A673 (cell line): ENCODE data around the gene POU2F2. TPM values are rescaled to one million over a fixed set of nuclear protein-coding genes. Genes with fewer than 3 reads are reported as not detected.
A peak's percentile ranks its signal among the peaks of the same experiment; 100 is the strongest.

Experiments used
- BruUV-seq: library from RNA; stranded (reverse); fragments of 400-500 nt; replicated peaks from 2 replicates; lab custom pipeline; 2021; lab: Mats Ljungman, UMichigan
- CTCF ChIA-PET: fragments of 300-600 bp; sonication (Branson Sonifier 250); formaldehyde crosslinking; loops from one replicate; lab custom pipeline; 2022; ENCODE audit warnings: antibody characterized with exemption; lab: Charles Lee
- POLR2A ChIA-PET: fragments of 300-600 bp; sonication (Branson Sonifier 250); formaldehyde crosslinking; loops from one replicate; lab custom pipeline; 2022; ENCODE audit warnings: antibody characterized with exemption; ENCODE audit not compliant: low non-redundant PET; lab: Charles Lee
- DNase-seq: peaks from one replicate; pipeline ENCODE4 v3.0.0-alpha.2; 2015; ENCODE audit warnings: low spot score
- H3K27ac ChIP-seq: fragments of 200-600 bp; sonication (generic); 2 replicates; pipeline ENCODE4 v1.5.1; 2016; ENCODE audit warnings: mixed run types, low read depth, mild to moderate bottlenecking, mixed read lengths, antibody characterized with exemption, low read length; ENCODE audit not compliant: poor library complexity, severe bottlenecking
- H3K27me3 ChIP-seq: fragments of 200-600 bp; sonication (generic); replicated peaks from 2 replicates; pipeline ENCODE4 v1.6.1; 2017; ENCODE audit warnings: mixed run types, low read depth, mild to moderate bottlenecking, mixed read lengths, antibody characterized with exemption, low read length; ENCODE audit not compliant: insufficient read depth, poor library complexity
- H3K36me3 ChIP-seq: fragments of 200-600 bp; sonication (generic); 2 replicates; pipeline ENCODE4 v1.6.1; 2016; ENCODE audit warnings: mixed run types, mild to moderate bottlenecking, mixed read lengths, antibody characterized with exemption, low read length; ENCODE audit not compliant: insufficient read depth, poor library complexity, severe bottlenecking
- H3K4me1 ChIP-seq: fragments of 200-600 bp; sonication (generic); 2 replicates; pipeline ENCODE4 v1.6.1; 2017; ENCODE audit warnings: mixed run types, mild to moderate bottlenecking, mixed read lengths, antibody characterized with exemption, low read length; ENCODE audit not compliant: insufficient read depth, poor library complexity, severe bottlenecking
- H3K4me3 ChIP-seq: fragments of 200-600 bp; sonication (generic); 2 replicates; pipeline ENCODE4 v1.5.1; 2016; ENCODE audit warnings: low read depth, mixed run types, mild to moderate bottlenecking, mixed read lengths, low read length; ENCODE audit not compliant: poor library complexity, severe bottlenecking
- H3K9me3 ChIP-seq: fragments of 200-600 bp; sonication (generic); 2 replicates; pipeline ENCODE4 v1.6.1; 2016; ENCODE audit warnings: mixed run types, low read depth, mild to moderate bottlenecking, mixed read lengths, antibody characterized with exemption, low read length; ENCODE audit not compliant: poor library complexity, severe bottlenecking
- CTCF ChIP-seq: fragments of 300-800, 200-600 bp; sonication (generic); conservative IDR thresholded peaks from 2 replicates; pipeline ENCODE4 v1.5.1; 2017; ENCODE audit warnings: low read depth, mild to moderate bottlenecking, antibody characterized with exemption, low read length, moderate library complexity, mixed read lengths
- EZH2 ChIP-seq: fragments of 200-600 bp; sonication (generic); IDR thresholded peaks from 2 replicates; pipeline ENCODE4 v1.6.1; 2017; ENCODE audit warnings: borderline replicate concordance, low read depth, mild to moderate bottlenecking, mixed read lengths, antibody characterized with exemption, low read length; ENCODE audit not compliant: poor library complexity, severe bottlenecking
- intact Hi-C: fragments of 100-400 bp; cut with micrococcal nuclease; formaldehyde crosslinking; loops from one replicate; pipeline ENCODE4 v1.10.0; 2022; ENCODE audit not compliant: unreplicated experiment
- total RNA-seq: library from RNA; stranded (reverse); gene quantifications from 2 replicates; pipeline ENCODE4 v1.2.3, GENCODE V29; 2021

The POU2F2 gene
- total RNA-seq, 1 experiment from 2014 or later, result 2.5 TPM

GRCh38 chr19:42176990-42177685 lies 44.9 kb upstream of the POU2F2 start:
- ChIA-PET POLR2A (interaction anchor here (0.7 to 0.8 kb wide), 2 partner anchors 44 to 379 kb away, joined by 6 to 8 read pairs; no protein-coding TSS in a partner anchor), CTCF (interaction anchor here (0.6 to 1.3 kb wide), 4 partner anchors 14 to 258 kb away, joined by 3 to 7 read pairs (median 3); no protein-coding TSS in a partner anchor)
- peak; percentile 50 for TF ChIP-seq CTCF
- TF ChIP-seq EZH2, result no peak
- no peak overlapping the region for H3K27ac ChIP-seq
- H3K4me3 ChIP-seq, result peak overlapping the region; percentile 51
- peaks cover 16% of the 10 kb centered on the region for H3K4me1 ChIP-seq
- H3K27me3 ChIP-seq, result peaks cover 51% of the 10 kb centered on the region
- intact Hi-C loops, result no loop called here
- DNase-seq, result peak; percentile 88
- no TSS peak for BruUV-seq
- no peaks in the 10 kb centered on the region for H3K9me3 ChIP-seq
- no peaks in the 10 kb centered on the region for H3K36me3 ChIP-seq

DNA sequence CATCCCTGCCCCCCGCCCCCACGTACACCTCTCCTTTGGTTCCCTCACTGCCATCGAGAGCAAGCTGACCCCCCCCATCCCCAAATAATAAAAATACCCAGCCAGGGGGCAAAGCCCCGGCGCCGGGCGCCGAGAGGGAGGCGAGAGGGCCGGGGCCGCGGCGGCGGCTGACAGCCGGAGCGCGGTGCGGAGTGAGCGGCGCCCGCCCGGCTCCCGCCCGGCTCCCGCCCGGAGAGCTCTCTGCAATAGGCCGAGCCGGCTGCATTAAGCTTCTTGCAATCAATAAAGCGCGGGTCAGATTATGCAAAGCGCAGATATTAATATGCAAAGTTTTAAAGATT lies 44.4 kb upstream of the POU2F2 start:
- Histone ChIP-seq H3K36me3 (no peaks in the 10 kb centered on the region), H3K9me3 (no peaks in the 10 kb centered on the region), H3K27ac (no peak overlapping the region), H3K27me3 (peaks cover 51% of the 10 kb centered on the region), H3K4me3 (peak overlapping the region; percentile 51), H3K4me1 (peaks cover 16% of the 10 kb centered on the region)
- POLR2A ChIA-PET, result interaction anchor here (0.7 to 0.8 kb wide), 2 partner anchors 44 to 379 kb away, joined by 6 to 8 read pairs; no protein-coding TSS in a partner anchor
- CTCF ChIA-PET, result interaction anchor here (0.6 to 1.3 kb wide), 5 partner anchors 15 to 259 kb away, joined by 3 to 7 read pairs (median 3); no protein-coding TSS in a partner anchor
- intact Hi-C loops, result no loop called here
- no peak for DNase-seq
- no TSS peak for BruUV-seq
- TF ChIP-seq EZH2, result no peak

GRCh38 chr19:42175952-42176648 lies 43.9 kb upstream of the POU2F2 start:
- intact Hi-C loops, result no loop called here
- Histone ChIP-seq H3K4me3 (peak overlapping the region; percentile 51), H3K27me3 (peaks cover 51% of the 10 kb centered on the region), H3K4me1 (peaks cover 16% of the 10 kb centered on the region), H3K27ac (no peak overlapping the region), H3K36me3 (no peaks in the 10 kb centered on the region), H3K9me3 (no peaks in the 10 kb centered on the region)
- CTCF ChIA-PET, result interaction anchor here (0.6 to 1.3 kb wide), 5 partner anchors 15 to 259 kb away, joined by 3 to 7 read pairs (median 3); no protein-coding TSS in a partner anchor
- no peak for DNase-seq
- no TSS peak for BruUV-seq
- TF ChIP-seq EZH2, result peak; percentile 91
- TF ChIP-seq CTCF, result no peak
- POLR2A ChIA-PET, result interaction anchor here (0.8 kb wide), 1 partner anchor 380 kb away, joined by 8 read pairs; no protein-coding TSS in a partner anchor
